ENCODE results near the gene WLS.

DNA sequence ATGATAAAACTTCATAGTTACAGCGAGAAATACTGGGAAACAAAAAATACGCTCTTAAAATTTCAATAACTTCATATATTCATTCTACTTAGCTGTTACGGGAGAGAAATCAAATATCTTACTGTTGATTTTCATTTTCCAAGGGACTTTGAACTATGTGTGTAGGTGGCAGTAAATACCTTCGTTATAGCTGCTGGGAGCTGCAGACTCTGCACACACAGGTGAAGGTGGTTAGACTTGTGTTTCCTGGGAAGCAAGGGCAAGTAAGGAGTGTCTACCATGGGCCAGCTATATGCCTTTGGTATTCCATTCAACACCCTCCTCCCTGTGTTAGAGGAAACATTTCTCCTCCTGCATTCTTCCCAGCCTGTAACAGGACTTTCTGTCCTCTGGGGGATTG lies 130.5 kb downstream of the WLS start:
- TF ChIP-seq, protein P1, sequence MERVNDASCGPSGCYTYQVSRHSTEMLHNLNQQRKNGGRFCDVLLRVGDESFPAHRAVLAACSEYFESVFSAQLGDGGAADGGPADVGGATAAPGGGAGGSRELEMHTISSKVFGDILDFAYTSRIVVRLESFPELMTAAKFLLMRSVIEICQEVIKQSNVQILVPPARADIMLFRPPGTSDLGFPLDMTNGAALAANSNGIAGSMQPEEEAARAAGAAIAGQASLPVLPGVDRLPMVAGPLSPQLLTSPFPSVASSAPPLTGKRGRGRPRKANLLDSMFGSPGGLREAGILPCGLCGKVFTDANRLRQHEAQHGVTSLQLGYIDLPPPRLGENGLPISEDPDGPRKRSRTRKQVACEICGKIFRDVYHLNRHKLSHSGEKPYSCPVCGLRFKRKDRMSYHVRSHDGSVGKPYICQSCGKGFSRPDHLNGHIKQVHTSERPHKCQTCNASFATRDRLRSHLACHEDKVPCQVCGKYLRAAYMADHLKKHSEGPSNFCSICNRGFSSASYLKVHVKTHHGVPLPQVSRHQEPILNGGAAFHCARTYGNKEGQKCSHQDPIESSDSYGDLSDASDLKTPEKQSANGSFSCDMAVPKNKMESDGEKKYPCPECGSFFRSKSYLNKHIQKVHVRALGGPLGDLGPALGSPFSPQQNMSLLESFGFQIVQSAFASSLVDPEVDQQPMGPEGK (CRISPR knock-in tag; IDR thresholded peaks at IDR 0.05; ENCODE audit: borderline replicate concordance): no peak
- TF ChIP-seq ESRRG (CRISPR knock-in tag; IDR thresholded peaks at IDR 0.05): no peak
- no peak for TF ChIP-seq ZNF565 (CRISPR knock-in tag; conservative IDR thresholded peaks at IDR 0.05; ENCODE audit: low read depth)
- TF ChIP-seq, protein P2, sequence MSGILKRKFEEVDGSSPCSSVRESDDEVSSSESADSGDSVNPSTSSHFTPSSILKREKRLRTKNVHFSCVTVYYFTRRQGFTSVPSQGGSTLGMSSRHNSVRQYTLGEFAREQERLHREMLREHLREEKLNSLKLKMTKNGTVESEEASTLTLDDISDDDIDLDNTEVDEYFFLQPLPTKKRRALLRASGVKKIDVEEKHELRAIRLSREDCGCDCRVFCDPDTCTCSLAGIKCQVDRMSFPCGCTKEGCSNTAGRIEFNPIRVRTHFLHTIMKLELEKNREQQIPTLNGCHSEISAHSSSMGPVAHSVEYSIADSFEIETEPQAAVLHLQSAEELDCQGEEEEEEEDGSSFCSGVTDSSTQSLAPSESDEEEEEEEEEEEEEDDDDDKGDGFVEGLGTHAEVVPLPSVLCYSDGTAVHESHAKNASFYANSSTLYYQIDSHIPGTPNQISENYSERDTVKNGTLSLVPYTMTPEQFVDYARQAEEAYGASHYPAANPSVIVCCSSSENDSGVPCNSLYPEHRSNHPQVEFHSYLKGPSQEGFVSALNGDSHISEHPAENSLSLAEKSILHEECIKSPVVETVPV (CRISPR knock-in tag; IDR thresholded peaks at IDR 0.05): no peak
- no peak for TF ChIP-seq ARNTL (CRISPR knock-in tag; IDR thresholded peaks at IDR 0.05; ENCODE audit: borderline replicate concordance, low read depth)
- TF ChIP-seq ZNF70 (CRISPR knock-in tag; IDR thresholded peaks at IDR 0.05): no peak
- TF ChIP-seq RARB (CRISPR knock-in tag; IDR thresholded peaks at IDR 0.05): no peak
- TF ChIP-seq, protein P3, sequence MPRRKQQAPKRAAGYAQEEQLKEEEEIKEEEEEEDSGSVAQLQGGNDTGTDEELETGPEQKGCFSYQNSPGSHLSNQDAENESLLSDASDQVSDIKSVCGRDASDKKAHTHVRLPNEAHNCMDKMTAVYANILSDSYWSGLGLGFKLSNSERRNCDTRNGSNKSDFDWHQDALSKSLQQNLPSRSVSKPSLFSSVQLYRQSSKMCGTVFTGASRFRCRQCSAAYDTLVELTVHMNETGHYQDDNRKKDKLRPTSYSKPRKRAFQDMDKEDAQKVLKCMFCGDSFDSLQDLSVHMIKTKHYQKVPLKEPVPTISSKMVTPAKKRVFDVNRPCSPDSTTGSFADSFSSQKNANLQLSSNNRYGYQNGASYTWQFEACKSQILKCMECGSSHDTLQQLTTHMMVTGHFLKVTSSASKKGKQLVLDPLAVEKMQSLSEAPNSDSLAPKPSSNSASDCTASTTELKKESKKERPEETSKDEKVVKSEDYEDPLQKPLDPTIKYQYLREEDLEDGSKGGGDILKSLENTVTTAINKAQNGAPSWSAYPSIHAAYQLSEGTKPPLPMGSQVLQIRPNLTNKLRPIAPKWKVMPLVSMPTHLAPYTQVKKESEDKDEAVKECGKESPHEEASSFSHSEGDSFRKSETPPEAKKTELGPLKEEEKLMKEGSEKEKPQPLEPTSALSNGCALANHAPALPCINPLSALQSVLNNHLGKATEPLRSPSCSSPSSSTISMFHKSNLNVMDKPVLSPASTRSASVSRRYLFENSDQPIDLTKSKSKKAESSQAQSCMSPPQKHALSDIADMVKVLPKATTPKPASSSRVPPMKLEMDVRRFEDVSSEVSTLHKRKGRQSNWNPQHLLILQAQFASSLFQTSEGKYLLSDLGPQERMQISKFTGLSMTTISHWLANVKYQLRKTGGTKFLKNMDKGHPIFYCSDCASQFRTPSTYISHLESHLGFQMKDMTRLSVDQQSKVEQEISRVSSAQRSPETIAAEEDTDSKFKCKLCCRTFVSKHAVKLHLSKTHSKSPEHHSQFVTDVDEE (CRISPR knock-in tag; IDR thresholded peaks at IDR 0.05): no peak
